DOHH2 (cell line): ENCODE data around the gene TNFSF10.

Experiments
- CTCF ChIP-seq: fragments of 200-600 bp; sonication (generic); IDR thresholded peaks from one replicate; pipeline ENCODE4 v1.5.1; 2014; ENCODE audit warnings: antibody characterized with exemption, mild to moderate bottlenecking, low read depth, low read length; ENCODE audit not compliant: poor library complexity, severe bottlenecking
- EZH2phosphoT487 ChIP-seq: fragments of 200-600 bp; sonication (generic); IDR thresholded peaks from 2 replicates; pipeline ENCODE4 v1.6.1; 2017; ENCODE audit warnings: borderline replicate concordance, mild to moderate bottlenecking, antibody characterized with exemption, low read length, moderate library complexity, mixed read lengths

DNA sequence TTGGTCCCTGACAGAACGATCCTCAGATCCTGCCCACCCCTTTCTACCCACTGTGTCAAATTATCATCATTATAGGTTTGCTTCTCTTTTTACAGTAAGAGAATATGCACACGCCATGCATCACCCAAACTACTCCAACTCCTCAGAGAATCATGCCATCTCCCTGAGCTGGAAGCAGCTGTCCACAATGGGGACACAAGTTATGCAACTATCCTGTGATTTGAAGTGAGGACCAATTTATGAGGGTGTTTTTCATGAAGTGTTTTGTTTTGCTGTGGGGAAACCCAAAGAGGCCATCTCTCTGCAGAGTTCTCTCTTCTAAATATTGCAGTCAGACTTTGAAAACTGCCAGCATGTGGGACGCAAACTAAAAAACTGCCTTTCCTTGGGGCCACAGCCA lies 35.8 kb upstream of the TNFSF10 start:
- no peak for TF ChIP-seq EZH2phosphoT487
- no peak for TF ChIP-seq CTCF
